ENCODE data around the gene TCF7L1.
"Not testable (repeated sequence)": the region's sequence is repeated elsewhere in the genome, so short reads cannot be mapped to it uniquely, and the experiment has no call there.

TCF7L1 gene

DNA sequence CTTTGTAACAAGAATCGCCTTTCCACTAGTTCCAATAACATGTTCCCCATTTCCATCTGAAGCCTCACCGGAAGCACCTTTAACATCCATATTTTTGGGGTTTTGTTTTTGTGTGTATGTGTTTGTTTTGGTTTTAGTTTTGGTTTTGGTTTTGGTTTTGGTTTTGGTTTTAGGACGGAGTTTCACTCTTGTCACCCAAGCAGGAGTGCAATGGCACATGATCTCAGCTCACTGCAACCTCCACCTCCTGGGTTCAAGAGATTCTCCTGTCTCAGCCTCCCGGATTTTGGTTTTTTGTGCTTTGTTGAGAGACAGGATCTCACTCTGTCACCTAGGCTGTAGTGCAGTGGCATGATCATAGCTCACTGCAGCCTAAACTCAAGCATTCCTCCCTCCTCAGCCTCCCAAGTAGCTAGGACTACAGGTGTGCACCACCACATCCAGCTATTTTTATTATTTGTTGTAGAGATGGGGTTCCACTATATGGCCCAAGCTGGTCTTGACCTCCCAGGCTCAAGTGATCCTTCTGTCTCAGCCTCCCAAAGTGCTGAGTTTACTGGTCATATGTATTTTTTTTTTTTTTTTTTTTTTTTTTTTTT lies 158.3 kb downstream of the TCF7L1 start:
- no peak for DNase-seq

GRCh38 chr2:85302121-85302520 lies 168.9 kb downstream of the TCF7L1 start:
- no peak for DNase-seq

- DNase-seq = no peak
These were observed 170.8 kb downstream of the TCF7L1 start for GRCh38 chr2:85303780-85304531.

DNA sequence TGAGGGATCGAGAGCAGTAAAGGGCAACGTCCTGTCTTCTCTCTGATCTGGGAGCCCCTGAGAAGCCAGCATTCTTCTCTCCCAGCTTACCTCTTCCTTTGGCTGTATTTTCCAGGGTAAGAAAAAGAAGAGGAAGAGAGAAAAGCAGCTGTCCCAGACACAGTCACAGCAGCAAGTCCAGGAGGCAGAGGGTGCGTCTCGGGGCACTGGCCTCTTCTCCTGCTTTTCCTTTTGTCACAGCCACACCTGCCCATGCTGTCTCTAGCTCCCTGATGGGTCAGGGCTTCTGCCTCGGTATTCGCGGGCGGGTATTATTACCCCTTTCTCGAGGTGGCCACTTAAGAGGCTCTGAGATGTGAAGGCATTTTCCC lies 174.3 kb downstream of the TCF7L1 start:
- DNase-seq = no peak

DNA sequence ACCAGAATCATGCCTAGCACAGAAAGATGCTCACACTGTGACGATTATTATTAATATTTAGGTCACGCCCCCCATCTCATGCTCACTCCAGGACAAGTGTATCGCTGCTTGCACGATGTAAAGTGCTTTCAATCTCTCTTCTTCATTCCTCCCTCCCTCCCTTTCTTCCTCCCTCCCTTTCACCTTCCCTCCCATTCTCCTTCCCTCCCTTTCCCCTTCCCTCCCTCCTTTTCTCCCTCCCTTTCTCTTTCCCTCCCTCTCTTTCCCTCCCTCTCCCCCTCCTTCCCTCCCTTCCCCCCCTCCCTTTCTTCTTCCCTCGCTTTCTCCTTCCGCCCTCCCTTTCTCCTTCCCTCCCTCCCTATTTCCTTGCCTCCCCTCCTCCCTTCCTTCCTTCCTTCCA lies 175.0 kb downstream of the TCF7L1 start:
- no peak for DNase-seq

GRCh38 chr2:85308896-85309555 lies 175.8 kb downstream of the TCF7L1 start:
- peak; percentile 21 for DNase-seq

- no peak for DNase-seq
These were observed 176.6 kb downstream of the TCF7L1 start for GRCh38 chr2:85309699-85310321.

DNA sequence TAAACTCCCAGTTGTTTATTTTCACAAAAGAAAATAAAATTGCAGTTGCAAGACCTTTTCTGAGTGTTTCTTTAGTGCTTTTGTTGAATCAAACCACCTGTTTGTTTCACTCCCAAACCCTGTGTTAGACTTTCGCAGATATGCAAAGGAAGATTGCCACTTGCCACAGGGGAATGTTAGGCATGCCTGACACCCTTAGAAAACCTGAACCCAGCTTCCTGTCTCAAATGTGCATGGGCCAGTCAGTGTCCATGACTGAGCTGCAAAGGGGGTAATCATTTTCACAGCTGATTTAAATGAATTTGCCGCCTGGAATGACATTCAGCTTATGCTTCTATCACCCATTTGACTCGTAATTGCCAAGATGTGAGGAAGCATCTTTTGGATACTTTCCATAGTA lies 177.1 kb downstream of the TCF7L1 start:
- DNase-seq = no peak

- DNase-seq = no peak
These were observed 179.2 kb downstream of the TCF7L1 start for GRCh38 chr2:85312404-85312803.

GRCh38 chr2:85314884-85315242 lies 181.7 kb downstream of the TCF7L1 start:
- no peak for DNase-seq

- DNase-seq = not testable (repeated sequence)
These were observed 182.7 kb downstream of the TCF7L1 start for GRCh38 chr2:85315921-85316320.

GRCh38 chr2:85318222-85319074 lies 185.3 kb downstream of the TCF7L1 start:
- peak; percentile 58 for DNase-seq

- no peak for DNase-seq
These were observed 186.6 kb downstream of the TCF7L1 start for GRCh38 chr2:85319796-85320195.

GRCh38 chr2:85323351-85323987 lies 190.3 kb downstream of the TCF7L1 start:
- DNase-seq = no peak

GRCh38 chr2:85323988-85324367 lies 190.8 kb downstream of the TCF7L1 start:
- not testable (repeated sequence) for DNase-seq

- DNase-seq = no peak
These were observed 191.7 kb downstream of the TCF7L1 start for GRCh38 chr2:85324639-85325465.

- no peak for DNase-seq
These were observed 192.2 kb downstream of the TCF7L1 start for GRCh38 chr2:85325466-85325811.

DNA sequence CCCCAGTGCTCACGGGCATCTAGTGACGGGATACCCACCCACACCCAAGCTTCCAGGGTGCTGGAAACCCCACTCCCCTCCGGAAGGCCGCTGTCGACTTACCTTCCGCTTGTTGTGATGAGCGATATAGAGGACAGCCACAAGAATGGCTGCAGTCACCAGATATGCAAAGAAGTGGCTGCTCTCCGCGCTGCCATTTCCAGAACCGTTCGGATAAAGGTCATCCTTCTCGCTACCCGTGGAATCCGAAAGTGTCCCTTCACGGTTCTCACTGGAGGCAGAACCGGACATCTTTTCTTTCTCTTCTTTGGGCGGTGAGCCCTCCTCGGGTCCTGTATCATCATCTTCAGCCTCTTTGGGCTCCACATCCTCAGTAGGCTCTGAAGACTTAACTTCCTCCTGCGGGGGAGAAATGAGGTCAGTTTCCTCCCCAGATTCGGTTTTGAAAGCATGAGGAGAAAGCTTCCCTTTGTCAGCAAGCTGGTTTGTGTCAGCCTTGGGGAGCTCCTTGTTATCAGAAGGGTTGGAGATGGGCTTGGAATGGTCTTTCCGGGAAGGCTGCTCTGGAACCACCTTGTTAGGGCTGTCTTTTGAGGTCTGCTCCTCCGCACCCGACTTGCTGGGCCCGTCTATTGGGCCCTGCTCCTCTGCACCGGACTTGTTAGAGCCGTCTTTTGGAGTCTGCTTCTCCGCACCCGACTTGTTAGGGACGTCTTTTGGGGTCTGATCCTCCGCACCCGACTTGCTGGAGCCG lies 193.4 kb downstream of the TCF7L1 start:
- DNase-seq = peak; percentile 53

DNA sequence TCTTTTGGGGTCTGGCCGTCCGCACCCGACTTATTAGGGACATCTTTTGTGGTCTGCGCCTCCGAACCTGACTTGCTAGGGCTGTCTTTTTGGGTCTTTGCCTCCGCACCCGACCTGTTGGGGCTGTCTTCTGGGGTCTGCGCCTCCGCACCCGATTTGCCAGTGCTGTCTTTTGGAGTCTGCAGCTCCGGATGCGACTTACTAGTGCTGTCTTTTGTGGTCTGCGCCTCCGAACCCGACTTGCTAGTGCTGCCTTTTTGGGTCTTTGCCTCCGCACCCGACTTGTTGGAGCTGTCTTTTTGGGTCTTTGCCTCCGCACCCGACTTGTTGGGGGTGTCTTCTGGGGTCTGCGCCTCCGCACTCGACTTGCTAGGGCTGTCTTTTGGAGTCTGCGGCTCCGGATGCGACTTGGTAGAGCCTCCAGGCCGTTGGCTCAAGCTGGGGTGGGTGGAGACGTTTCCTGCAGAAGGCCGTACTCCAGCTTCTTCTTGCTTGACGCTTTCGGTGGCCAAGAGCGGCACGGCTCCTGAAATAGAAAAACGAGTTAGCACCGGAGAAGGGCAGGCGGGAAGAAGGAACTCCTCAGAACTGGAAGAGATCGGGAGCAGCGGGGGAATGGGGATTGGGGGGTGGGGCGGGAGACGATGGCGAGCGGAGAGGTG lies 194.1 kb downstream of the TCF7L1 start:
- peak; percentile 70 for DNase-seq

Data from stimulated activated CD4-positive, alpha-beta T cell treated with anti-CD3 and anti-CD28 coated beads, Interleukin-15, amount 100 ng/mL, for 24 hours (primary cell).